ENCODE data around the gene RBM20. TPM values are rescaled to one million over a fixed set of nuclear protein-coding genes. Genes with fewer than 3 reads are reported as not detected.
A peak's percentile ranks its signal among the peaks of the same experiment; 100 is the strongest.
"Not testable (repeated sequence)": the region's sequence is repeated elsewhere in the genome, so short reads cannot be mapped to it uniquely, and the experiment has no call there.

RBM20 gene
- polyA plus RNA-seq, 2 of the 4 experiments (the other 2 are of a cell fraction): 1.5 to 1.8 TPM

DNA sequence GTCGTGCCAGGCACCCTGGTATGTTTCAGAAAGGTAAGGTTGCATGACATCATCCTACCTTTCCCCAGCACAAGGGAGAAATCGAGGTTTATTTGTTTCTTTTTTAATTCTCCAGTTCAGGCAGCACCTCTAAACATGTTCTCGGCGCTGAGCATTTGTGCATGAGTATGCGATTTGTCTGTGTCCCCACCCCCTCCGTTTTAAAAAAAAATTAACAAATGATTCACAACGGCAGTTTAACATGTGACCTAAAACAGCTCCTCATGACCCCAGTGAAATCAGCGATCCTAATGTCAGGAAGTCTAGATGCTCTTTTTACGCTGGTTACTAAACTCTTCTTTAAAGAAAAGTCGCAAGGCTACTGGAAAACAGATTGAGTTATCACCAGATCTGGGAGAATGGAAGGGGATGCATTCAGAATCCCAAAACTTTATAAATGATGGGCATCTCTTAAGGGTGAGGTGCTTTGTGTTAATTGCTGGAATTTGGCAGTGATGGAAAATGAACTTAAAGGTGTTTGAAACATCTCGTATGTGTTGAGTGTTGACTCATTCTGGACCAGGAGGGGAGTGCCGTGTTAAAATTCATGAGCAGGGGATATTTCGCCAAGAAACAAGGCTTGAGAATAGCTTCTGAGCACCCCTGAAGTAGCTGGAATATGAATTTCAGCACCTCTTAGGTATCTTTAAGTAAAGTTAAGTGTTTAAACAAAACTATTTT, 120.8 kb downstream of the RBM20 start:
- ATAC-seq (no peak), FAIRE-seq (no peak), DNase-seq (ENCODE audit: low read depth in 1 of 2, low spot score in 1 of 2) (no peak)
- TF ChIP-seq EHMT2 (IDR thresholded peaks at IDR 0.05; ENCODE audit: low read depth) (no peak), EHF (CRISPR knock-in tag; IDR thresholded peaks at IDR 0.05) (no peak), CHD2 (IDR thresholded peaks at IDR 0.05; ENCODE audit: low read length, partially characterized antibody) (no peak)
- peak overlapping the region; percentile 5 to 15; a peak in 4 of 6 replicates for H3K27ac ChIP-seq
- no peaks in the 10 kb centered on the region for H3K9me3 ChIP-seq
- ChIA-PET CTCF (interaction anchor here (1.1 to 1.6 kb wide), 2 partner anchors 18 to 129 kb away, joined by 3 to 5 read pairs; no protein-coding TSS in a partner anchor), POLR2A (interaction anchor here (1.0 kb wide), 1 partner anchor 107 kb away, joined by 3 read pairs; the partner anchor contains the start of gene PDCD4)
- H3K4me3 ChIP-seq: no peak overlapping the region
- 75% methylated on average over 13 of the region's 13 CpGs for WGBS (ENCODE audit: missing lambda C conversion rate)
- 0 out of 3 replicates have a peak overlapping the region, but pooled peaks have one; percentile 8 for H3K4me2 ChIP-seq
- peaks cover 18% of the 10 kb centered on the region; the same call in 2 of the 3 replicates for H3K4me1 ChIP-seq

DNA sequence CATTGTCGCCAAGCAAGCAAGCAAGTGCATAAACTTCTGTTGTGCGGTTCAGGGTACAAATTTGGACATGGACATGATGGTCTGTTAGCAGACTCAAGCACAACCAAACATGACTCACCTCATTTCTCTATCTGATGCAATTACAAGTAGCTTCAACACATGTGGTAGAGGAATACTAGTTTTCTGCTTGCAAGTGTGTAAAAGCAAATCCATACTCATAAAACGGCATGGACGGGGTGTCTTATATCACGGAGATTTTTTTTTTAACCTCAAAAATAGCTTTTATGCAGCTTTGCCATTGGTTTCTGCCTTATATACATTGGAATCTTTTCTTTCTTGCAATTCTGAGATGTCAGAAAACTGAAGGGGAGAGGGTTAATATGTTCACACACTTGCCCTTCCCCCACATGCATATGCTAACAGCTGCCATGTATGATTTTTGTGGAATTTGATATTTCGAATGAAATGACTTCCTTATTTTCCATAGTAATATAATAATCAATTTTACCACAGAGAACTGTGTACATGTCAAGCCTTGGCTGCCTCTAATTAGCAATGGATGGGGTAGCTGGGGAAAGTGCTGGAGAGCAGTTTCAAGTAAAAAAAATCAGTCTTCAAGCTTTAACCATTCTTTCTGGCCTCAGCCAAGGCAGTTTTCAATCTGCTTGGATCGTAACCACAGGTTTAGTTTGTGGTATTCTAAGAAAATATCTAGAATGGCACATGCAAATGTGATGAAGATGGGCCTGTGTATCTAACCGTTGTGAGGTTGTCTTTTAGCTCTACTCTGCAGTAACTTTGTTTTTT, 121.6 kb downstream of the RBM20 start:
- H3K9me3 ChIP-seq: no peaks in the 10 kb centered on the region
- no peak overlapping the region for H3K4me3 ChIP-seq
- ChIA-PET CTCF (interaction anchor here (0.7 to 1.6 kb wide), 3 partner anchors 9 to 128 kb away, joined by 3 to 5 read pairs (median 3); no protein-coding TSS in a partner anchor), POLR2A (interaction anchor here (1.0 kb wide), 1 partner anchor 106 kb away, joined by 3 read pairs; the partner anchor contains the start of gene PDCD4)
- H3K4me2 ChIP-seq: no peak overlapping the region
- FAIRE-seq: no peak
- peaks cover 18% of the 10 kb centered on the region; the same call in 2 of the 3 replicates for H3K4me1 ChIP-seq
- DNase-seq (ENCODE audit: low read depth in 1 of 2, low spot score in 1 of 2): no peak
- 90% methylated on average over 8 of the region's 8 CpGs for WGBS (ENCODE audit: missing lambda C conversion rate)
- peak overlapping the region; percentile 34 to 37; a peak in 4 of 6 replicates for H3K27ac ChIP-seq
- no peak for ATAC-seq
- TF ChIP-seq SREBF2 (IDR thresholded peaks at IDR 0.05): no peak
- TF ChIP-seq FOSL2 (IDR thresholded peaks at IDR 0.05): no peak
- TF ChIP-seq FOSL2 (CRISPR knock-in tag; IDR thresholded peaks at IDR 0.05): peak; percentile 17; the same call in 1 of the 2 replicates

DNA sequence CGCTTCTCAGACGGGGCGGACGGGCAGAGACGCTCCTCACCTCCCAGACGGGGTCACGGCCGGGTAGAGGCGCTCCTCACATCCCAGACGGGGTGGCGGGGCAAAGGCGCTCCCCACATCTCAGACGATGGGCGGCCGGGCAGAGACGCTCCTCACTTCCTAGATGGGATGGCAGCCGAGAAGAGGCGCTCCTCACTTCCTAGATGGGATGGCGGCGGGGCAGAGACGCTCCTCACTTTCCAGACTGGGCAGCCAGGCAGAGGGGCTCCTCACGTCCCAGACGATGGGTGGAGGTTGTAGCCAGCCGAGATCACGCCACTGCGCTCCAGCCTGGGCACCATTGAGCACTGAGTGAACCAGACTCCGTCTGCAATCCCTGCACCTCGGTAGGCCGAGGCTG, 123.5 kb downstream of the RBM20 start:
- DNase-seq (ENCODE audit: low read depth in 1 of 2, low spot score in 1 of 2); POLR2A ChIA-PET; H3K9me3 ChIP-seq; H3K27ac ChIP-seq; H3K4me3 ChIP-seq; FAIRE-seq; CTCF ChIA-PET; H3K4me2 ChIP-seq; ATAC-seq: not testable (repeated sequence)
- 85% methylated on average over 9 of the region's 29 CpGs for WGBS (ENCODE audit: missing lambda C conversion rate)
- peaks cover 18% of the 10 kb centered on the region; the same call in 2 of the 3 replicates for H3K4me1 ChIP-seq

DNA sequence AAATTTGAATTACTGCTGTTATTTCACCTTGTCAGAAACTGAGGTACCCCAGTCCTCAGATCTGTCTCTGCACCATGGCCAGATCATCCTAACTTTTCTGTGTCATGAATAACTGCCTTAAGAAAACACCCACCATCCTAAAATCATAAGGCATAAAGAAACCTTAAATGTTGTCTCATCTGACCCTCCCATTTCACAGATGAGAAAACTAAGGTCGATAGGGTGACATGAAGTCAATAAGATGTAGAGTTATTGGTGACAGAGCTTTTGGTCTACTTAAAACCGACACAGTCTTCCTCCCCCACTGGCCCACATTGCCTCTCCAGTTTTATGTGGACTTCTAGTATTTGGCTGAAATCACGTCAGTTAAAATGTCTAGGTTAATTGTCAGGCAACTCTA, 126.1 kb downstream of the RBM20 start:
- DNase-seq (ENCODE audit: low read depth in 1 of 2, low spot score in 1 of 2): no peak
- FAIRE-seq: no peak
- TF ChIP-seq, protein P1, sequence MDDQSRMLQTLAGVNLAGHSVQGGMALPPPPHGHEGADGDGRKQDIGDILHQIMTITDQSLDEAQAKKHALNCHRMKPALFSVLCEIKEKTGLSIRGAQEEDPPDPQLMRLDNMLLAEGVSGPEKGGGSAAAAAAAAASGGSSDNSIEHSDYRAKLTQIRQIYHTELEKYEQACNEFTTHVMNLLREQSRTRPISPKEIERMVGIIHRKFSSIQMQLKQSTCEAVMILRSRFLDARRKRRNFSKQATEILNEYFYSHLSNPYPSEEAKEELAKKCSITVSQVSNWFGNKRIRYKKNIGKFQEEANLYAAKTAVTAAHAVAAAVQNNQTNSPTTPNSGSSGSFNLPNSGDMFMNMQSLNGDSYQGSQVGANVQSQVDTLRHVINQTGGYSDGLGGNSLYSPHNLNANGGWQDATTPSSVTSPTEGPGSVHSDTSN (IDR thresholded peaks at IDR 0.05): no peak
- TF ChIP-seq FOXS1 (CRISPR knock-in tag; IDR thresholded peaks at IDR 0.05): no peak
- no peak for TF ChIP-seq EHMT2 (IDR thresholded peaks at IDR 0.05; ENCODE audit: low read depth)
- TF ChIP-seq TP53 (CRISPR knock-in tag; IDR thresholded peaks at IDR 0.05): no peak
- TF ChIP-seq ZFP36 (IDR thresholded peaks at IDR 0.05; ENCODE audit: borderline replicate concordance, partially characterized antibody): no peak
- TF ChIP-seq EHF (CRISPR knock-in tag; IDR thresholded peaks at IDR 0.05): no peak
- 53% methylated on average over 3 of the region's 3 CpGs for whole genome bisulfite sequencing (ENCODE audit: missing lambda C conversion rate)
- H3K4me1 ChIP-seq: peaks cover 25% of the 10 kb centered on the region
- H3K4me3 ChIP-seq: no peak overlapping the region
- no peak for ATAC-seq
- POLR2A ChIA-PET: no interaction called here
- H3K9me3 ChIP-seq: no peaks in the 10 kb centered on the region
- no peak overlapping the region for H3K4me2 ChIP-seq
- H3K27ac ChIP-seq: no peak overlapping the region
- CTCF ChIA-PET: interaction anchor here (1.0 kb wide), 1 partner anchor 99 kb away, joined by 4 read pairs; no protein-coding TSS in a partner anchor

DNA sequence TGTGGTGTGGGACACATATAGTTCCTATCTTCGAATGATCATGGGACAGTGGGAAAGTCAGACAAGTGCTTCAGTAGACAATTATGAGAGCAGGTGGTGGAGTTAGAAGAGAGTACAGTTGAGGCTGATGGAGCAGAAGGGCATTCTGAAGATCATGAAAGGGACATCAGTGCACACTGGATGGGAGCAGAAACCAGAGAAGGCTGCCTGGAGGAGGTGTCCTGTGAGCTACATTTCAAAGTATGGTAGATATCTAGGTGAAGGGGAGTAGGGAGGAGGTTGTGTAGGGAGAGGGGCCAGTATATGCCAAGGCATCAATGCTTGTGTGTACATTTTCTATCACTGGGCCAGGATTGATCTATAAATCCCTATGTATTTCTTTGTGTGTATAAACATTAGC, 127.3 kb downstream of the RBM20 start:
- Histone ChIP-seq H3K4me1 (peaks cover 23% of the 10 kb centered on the region), H3K4me3 (no peak overlapping the region), H3K9me3 (no peaks in the 10 kb centered on the region), H3K27ac (no peak overlapping the region), H3K4me2 (no peak overlapping the region)
- FAIRE-seq (no peak), DNase-seq (ENCODE audit: low read depth in 1 of 2, low spot score in 1 of 2) (no peak), ATAC-seq (no peak)
- CTCF ChIA-PET: interaction anchor here (1.0 kb wide), 1 partner anchor 100 kb away, joined by 4 read pairs; no protein-coding TSS in a partner anchor
- TF ChIP-seq CBX2 (IDR thresholded peaks at IDR 0.05; ENCODE audit: borderline replicate concordance, low read depth): no peak
- TF ChIP-seq CHD4 (IDR thresholded peaks at IDR 0.05; ENCODE audit: borderline replicate concordance): no peak
- TF ChIP-seq, protein P2, sequence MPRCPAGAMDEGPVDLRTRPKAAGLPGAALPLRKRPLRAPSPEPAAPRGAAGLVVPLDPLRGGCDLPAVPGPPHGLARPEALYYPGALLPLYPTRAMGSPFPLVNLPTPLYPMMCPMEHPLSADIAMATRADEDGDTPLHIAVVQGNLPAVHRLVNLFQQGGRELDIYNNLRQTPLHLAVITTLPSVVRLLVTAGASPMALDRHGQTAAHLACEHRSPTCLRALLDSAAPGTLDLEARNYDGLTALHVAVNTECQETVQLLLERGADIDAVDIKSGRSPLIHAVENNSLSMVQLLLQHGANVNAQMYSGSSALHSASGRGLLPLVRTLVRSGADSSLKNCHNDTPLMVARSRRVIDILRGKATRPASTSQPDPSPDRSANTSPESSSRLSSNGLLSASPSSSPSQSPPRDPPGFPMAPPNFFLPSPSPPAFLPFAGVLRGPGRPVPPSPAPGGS (IDR thresholded peaks at IDR 0.05): no peak
- no peak for TF ChIP-seq NR3C1 (IDR thresholded peaks at IDR 0.05)
- peak; percentile 85 for TF ChIP-seq ZFP36 (IDR thresholded peaks at IDR 0.05; ENCODE audit: borderline replicate concordance, partially characterized antibody)
- TF ChIP-seq, protein P3, sequence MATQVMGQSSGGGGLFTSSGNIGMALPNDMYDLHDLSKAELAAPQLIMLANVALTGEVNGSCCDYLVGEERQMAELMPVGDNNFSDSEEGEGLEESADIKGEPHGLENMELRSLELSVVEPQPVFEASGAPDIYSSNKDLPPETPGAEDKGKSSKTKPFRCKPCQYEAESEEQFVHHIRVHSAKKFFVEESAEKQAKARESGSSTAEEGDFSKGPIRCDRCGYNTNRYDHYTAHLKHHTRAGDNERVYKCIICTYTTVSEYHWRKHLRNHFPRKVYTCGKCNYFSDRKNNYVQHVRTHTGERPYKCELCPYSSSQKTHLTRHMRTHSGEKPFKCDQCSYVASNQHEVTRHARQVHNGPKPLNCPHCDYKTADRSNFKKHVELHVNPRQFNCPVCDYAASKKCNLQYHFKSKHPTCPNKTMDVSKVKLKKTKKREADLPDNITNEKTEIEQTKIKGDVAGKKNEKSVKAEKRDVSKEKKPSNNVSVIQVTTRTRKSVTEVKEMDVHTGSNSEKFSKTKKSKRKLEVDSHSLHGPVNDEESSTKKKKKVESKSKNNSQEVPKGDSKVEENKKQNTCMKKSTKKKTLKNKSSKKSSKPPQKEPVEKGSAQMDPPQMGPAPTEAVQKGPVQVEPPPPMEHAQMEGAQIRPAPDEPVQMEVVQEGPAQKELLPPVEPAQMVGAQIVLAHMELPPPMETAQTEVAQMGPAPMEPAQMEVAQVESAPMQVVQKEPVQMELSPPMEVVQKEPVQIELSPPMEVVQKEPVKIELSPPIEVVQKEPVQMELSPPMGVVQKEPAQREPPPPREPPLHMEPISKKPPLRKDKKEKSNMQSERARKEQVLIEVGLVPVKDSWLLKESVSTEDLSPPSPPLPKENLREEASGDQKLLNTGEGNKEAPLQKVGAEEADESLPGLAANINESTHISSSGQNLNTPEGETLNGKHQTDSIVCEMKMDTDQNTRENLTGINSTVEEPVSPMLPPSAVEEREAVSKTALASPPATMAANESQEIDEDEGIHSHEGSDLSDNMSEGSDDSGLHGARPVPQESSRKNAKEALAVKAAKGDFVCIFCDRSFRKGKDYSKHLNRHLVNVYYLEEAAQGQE (IDR thresholded peaks at IDR 0.05): no peak
- TF ChIP-seq, protein P4, sequence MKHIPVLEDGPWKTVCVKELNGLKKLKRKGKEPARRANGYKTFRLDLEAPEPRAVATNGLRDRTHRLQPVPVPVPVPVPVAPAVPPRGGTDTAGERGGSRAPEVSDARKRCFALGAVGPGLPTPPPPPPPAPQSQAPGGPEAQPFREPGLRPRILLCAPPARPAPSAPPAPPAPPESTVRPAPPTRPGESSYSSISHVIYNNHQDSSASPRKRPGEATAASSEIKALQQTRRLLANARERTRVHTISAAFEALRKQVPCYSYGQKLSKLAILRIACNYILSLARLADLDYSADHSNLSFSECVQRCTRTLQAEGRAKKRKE (CRISPR knock-in tag; IDR thresholded peaks at IDR 0.05; ENCODE audit: low read depth): no peak
- POLR2A ChIA-PET: no interaction called here
- 70% methylated on average over 1 of the region's 1 CpG for WGBS (ENCODE audit: missing lambda C conversion rate)

Measured in A549 (cell line).